SW 1271 (cell line): ENCODE measurements around the gene SMCO2.

Experiments
- DNase-seq, 2 experiments: peaks; one replicate each; lab custom pipeline; 2025; lab: John Stamatoyannopoulos, UW

Gene SMCO2

DNA sequence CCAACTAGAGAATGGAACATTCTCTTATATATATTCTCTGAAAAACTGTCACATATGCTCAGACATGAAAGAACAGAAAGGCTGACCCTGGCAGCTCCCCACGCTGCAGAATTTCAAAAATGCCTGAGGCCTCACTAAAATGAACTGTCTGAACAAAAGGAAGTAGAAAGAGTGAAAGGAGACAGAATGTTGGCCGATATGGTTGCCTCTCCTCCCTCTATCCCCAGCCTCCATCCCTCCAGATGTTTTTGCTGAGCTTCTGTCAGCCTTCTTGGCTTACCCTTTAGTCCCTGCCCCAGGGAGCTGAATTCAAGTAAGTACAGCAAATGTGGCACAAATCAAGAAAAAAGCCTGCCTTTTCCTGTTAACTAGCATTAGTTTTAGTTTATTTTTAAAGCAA is 6.9 kb downstream of the SMCO2 start:
- DNase-seq = no peak

DNA sequence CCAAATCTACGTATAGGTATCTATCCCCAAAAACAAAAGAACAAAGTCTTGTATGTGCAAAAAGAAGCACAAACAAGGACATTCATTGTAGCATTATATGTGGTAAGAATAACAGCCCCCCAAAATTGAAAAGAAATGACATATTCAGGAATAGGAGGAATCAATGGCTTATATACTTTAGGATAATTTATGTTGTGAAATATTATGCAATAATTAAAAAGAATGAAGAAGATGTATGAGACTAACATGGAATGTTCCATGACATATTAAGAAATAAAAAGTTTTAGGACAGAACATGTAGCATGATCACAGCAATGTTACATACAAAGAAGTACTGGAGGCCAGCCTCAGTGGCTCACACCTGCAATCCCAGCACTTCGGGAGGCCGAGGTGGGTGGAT is 9.1 kb downstream of the SMCO2 start:
- no peak for DNase-seq

DNA sequence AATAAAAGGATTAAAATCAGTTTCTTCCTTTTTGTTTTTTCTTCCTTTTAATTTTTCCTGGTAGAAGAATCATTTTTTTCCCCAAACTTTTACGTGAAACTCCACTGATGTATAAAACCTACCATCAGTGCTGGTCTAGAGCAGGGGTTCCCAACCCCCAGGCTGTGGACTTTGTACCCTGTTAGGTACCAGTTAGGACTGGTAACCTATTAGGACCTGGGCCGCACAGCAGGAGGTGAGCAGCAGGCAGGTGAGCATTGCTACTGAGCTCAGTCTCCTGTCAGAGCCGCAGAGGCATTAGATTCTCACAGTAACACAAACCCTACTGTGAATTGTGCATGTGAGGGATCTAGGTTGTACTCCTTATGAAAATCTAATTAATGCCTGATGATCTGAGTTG is 10.1 kb downstream of the SMCO2 start:
- no peak for DNase-seq

GRCh38 chr12:27460471-27460978 is 14.0 kb downstream of the SMCO2 start:
- peak in 1 of 2 experiments; percentile 4 for DNase-seq

DNA sequence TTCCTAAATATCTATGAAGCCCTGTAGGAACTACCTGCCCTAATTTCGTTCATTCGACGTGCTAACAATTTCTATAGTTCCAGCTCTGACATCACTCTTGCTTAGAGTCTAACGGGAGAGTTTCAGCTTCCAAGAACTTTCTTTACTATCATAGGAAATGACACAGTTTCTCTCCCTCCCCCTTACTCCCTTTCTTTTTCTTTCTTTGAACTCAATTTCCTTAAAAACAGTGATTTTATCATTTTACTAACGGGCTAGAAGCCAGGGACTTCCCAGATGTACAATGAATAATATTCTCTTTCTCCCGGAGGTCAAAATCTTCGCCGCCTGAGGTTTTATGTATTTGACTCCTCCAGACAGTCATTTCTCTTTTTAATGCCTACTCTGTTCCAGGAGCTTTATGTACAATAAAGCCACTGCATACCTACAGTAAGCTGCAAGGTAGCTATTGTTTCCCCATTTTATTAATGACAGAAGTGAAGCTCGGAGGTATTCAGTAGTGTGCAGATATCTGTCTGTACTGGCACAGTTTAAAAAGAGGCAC is 15.7 kb downstream of the SMCO2 start:
- DNase-seq = no peak

DNA sequence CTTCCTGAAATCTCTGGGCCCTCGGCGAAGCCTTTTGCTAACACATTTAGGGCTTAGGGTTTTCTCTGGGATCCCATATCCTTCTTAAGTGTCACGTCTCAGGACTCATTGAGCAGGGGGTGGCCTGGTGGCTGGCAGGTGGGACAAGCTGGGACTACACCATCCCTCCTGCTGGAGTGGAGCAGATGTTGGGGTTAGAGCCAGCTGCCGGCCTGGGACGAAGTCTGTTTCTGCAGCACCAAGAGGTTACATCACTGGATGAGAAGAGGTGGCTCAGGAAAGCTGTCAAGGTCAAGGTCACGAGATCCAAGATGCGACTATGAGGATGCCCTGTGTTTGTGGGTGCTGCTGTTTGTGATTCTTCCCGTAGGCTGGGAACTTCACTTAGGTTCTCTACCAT is 16.3 kb downstream of the SMCO2 start:
- DNase-seq = no peak

- no peak for DNase-seq
Observed at GRCh38 chr12:27463511-27464219, 17.1 kb downstream of the SMCO2 start.

GRCh38 chr12:27464220-27464554 is 17.7 kb downstream of the SMCO2 start:
- DNase-seq = no peak

GRCh38 chr12:27467641-27468040 is 21.1 kb downstream of the SMCO2 start:
- DNase-seq = no peak

GRCh38 chr12:27468241-27468640 is 21.7 kb downstream of the SMCO2 start:
- no peak for DNase-seq

- DNase-seq = no peak
Observed at GRCh38 chr12:27469176-27469736, 22.7 kb downstream of the SMCO2 start.

GRCh38 chr12:27472604-27473003 is 26.1 kb downstream of the SMCO2 start:
- no peak for DNase-seq

DNA sequence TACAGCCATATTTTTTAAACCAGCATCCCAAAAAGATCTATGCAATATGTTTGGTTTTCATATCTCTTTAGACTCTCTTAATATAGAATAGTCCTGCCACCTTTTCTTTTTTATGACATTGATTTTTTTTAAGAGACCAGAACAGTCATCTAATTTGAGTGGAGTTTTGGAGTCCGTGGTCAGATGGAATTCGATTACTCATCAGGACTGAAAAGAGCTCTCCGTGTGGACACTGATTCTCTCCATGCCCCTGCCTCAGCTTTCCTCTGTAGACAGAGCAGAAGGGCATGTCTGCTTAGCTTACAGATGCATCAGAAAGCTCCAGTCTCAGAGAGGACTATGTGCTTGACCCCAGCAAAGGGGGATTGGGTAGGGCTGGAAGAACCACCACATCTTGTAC is 27.8 kb downstream of the SMCO2 start:
- peak in 1 of 2 experiments; percentile 25 for DNase-seq

- DNase-seq = no peak
Observed at GRCh38 chr12:27477049-27477448, 30.5 kb downstream of the SMCO2 start.

- no peak for DNase-seq
Observed at GRCh38 chr12:27478949-27479348, 32.4 kb downstream of the SMCO2 start.

GRCh38 chr12:27480016-27480415 is 33.5 kb downstream of the SMCO2 start:
- DNase-seq = no peak

- DNase-seq = no peak
Observed at GRCh38 chr12:27486961-27487360, 40.4 kb downstream of the SMCO2 start.

- DNase-seq = no peak
Observed at GRCh38 chr12:27488479-27488878, 41.9 kb downstream of the SMCO2 start.

- DNase-seq = no peak
Observed at GRCh38 chr12:27491226-27491625, 44.7 kb downstream of the SMCO2 start.

- DNase-seq = peak in 1 of 2 experiments; percentile 27
Observed at GRCh38 chr12:27493260-27493940, 46.9 kb downstream of the SMCO2 start.

DNA sequence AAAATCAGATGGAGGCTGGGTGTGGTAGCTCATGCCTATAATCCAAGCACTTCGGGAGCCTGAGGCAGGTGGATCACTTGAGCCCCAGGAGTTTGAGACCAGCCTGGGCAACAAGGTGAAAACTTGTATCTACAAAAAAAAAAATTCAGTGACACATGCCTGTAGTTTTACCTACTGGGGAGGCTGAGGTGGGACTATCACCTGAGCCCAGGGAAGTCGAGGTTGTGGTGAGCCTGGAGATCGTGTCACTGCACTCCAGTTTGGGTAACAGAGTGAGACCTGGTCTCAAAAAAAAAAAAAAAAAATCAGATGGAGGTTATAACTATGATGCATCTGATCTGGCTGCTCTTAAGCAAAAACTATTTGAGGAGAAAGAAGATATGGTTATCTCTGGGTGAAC is 50.9 kb downstream of the SMCO2 start:
- no peak for DNase-seq

- DNase-seq = no peak
Observed at GRCh38 chr12:27498149-27498548, 51.6 kb downstream of the SMCO2 start.

DNA sequence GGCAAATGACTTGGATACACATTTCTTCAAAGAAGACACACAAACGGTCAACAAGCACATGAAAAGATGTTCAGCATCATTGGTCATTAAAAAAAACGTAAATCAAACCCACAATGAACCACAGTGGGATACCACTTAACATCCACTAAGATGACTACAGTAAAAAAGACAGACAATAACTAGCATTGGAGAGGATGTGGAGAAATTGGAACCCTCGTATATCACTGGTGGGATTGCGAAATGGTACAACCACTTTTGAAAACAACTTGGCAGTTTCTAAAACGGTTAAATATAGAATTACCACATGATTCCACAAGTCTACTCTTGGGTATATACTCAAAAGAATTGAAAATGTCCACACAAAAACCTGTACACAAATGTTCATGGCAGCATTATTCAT is 52.2 kb downstream of the SMCO2 start:
- no peak for DNase-seq
